Heart left ventricle (tissue), 13 donors: ENCODE results near the gene OLIG3.

Experiments used
- CTCF ChIP-seq, 12 donors: fragments of 200-600 bp; sonication (generic) in 4 of 12; IDR thresholded peaks; one replicate each; pipeline versions ENCODE4 v1.5.0 to v1.8.0; 2018 to 2022; ENCODE audit warnings: antibody characterized with exemption in 12 of 12, mild to moderate bottlenecking in 5 of 12
- POLR2A ChIP-seq, 2 donors: fragments of 450-650 bp; IDR thresholded peaks; one replicate each; pipeline ENCODE4 v1.6.1; 2017; ENCODE audit warnings: antibody characterized with exemption in 2 of 2, mild to moderate bottlenecking in 2 of 2, moderate library complexity in 2 of 2
- donor health status: ischemic (EF 13 %, LVEDD 7.1; RV severe dilation, severe dysfunction).
- donor health status: DM: no; HTN: yes; CAD: no.
- donor health status: DM: no; HTN: no; CAD: no.
- donor health status: ischemic (EF 25% LVEDD 6.9; RV normal size, moderate dysfunction).
- donor health status: ischemic (EF 25% LVEDD 5.7; RV mildly dilated, moderate dysfunction).
- donor health status: ischemic (EF 35%, LVEDD 5.7; RV mildly dilated, moderate dysfunction).
- donor health status: nonischemic (EF 11% LVEDD 7.7; RV severe dilation, severe dysfunction).
- donor health status: DM: yes; HTN: yes; CAD: no.
- donor health status: PGD.
- donor health status: ischemic (EF 29% LVEDD 5.4; RV normal size, mild dysfunction).
- donor health status: nonischemic (EF 23%, LVEDD 6.1; RV moderate dilation, normal function).

GRCh38 chr6:137494281-137494987 lies at the start of gene OLIG3:
- no peak for TF ChIP-seq POLR2A (IDR thresholded peaks at IDR 0.05)
- TF ChIP-seq CTCF (IDR thresholded peaks at IDR 0.05), result no peak
